Hematopoietic multipotent progenitor cell treated with erythropoietin and hydrocortisone succinate and interleukin-3 and kit ligand, for 15 days (in vitro differentiated cells): ENCODE measurements around the gene SPDEF.

ENCODE experiments used
- DNase-seq: peaks from one replicate; pipeline ENCODE4 v3.0.0-alpha.2; 2015; ENCODE audit warnings: low spot score

SPDEF gene

GRCh38 chr6:34563513-34563870 is 7.4 kb upstream of the SPDEF start:
- no peak for DNase-seq

- no peak for DNase-seq
These were observed 6.9 kb upstream of the SPDEF start for GRCh38 chr6:34562861-34563512.

GRCh38 chr6:34562350-34562749 is 6.2 kb upstream of the SPDEF start:
- DNase-seq, result no peak

- no peak for DNase-seq
These were observed 5.0 kb upstream of the SPDEF start for GRCh38 chr6:34561227-34561530.

GRCh38 chr6:34560366-34561226 is 4.5 kb upstream of the SPDEF start:
- DNase-seq, result no peak

- no peak for DNase-seq
These were observed 3.7 kb upstream of the SPDEF start for GRCh38 chr6:34559651-34560365.

- DNase-seq, result no peak
These were observed 2.1 kb upstream of the SPDEF start for GRCh38 chr6:34558172-34558714.

- DNase-seq, result no peak
These were observed 1.1 kb upstream of the SPDEF start for GRCh38 chr6:34557228-34557627.

- DNase-seq, result no peak
These were observed 364 bp upstream of the SPDEF start for GRCh38 chr6:34556493-34556892.

GRCh38 chr6:34555328-34555727 is 801 bp downstream of the SPDEF start:
- no peak for DNase-seq

GRCh38 chr6:34555007-34555322 is 1.2 kb downstream of the SPDEF start:
- DNase-seq, result no peak

- DNase-seq, result no peak
These were observed 1.7 kb downstream of the SPDEF start for GRCh38 chr6:34554291-34555006.

GRCh38 chr6:34553750-34554149 is 2.4 kb downstream of the SPDEF start:
- no peak for DNase-seq

GRCh38 chr6:34553146-34553545 is 3.0 kb downstream of the SPDEF start:
- DNase-seq, result no peak

GRCh38 chr6:34552620-34553019 is 3.5 kb downstream of the SPDEF start:
- DNase-seq, result no peak

GRCh38 chr6:34551720-34552119 is 4.4 kb downstream of the SPDEF start:
- no peak for DNase-seq

- no peak for DNase-seq
These were observed 6.3 kb downstream of the SPDEF start for GRCh38 chr6:34549804-34550202.

- no peak for DNase-seq
These were observed 6.9 kb downstream of the SPDEF start for GRCh38 chr6:34549026-34549803.

- DNase-seq, result no peak
These were observed 8.2 kb downstream of the SPDEF start for GRCh38 chr6:34547701-34548644.

GRCh38 chr6:34546551-34547321 is 9.4 kb downstream of the SPDEF start:
- no peak for DNase-seq
